Tibial nerve (tissue), 4 donors: ENCODE measurements around the gene PRELP.

Source experiments
- CTCF ChIP-seq, 5 experiments: fragments of 200-600 bp in 3 of 5; fragments of 450-650 bp in 2 of 5; sonication (generic) in 3 of 5; IDR thresholded peaks; one replicate each; pipeline ENCODE4 v1.5.1; 2016 to 2019; ENCODE audit warnings: antibody characterized with exemption in 5 of 5, mild to moderate bottlenecking in 3 of 5, moderate library complexity in 2 of 5
- EP300 ChIP-seq, 2 donors: sonication (generic); formaldehyde crosslinking; IDR thresholded peaks; one replicate each; pipeline ENCODE4 v1.6.1; 2017; ENCODE audit warnings: antibody characterized with exemption in 2 of 2, mild to moderate bottlenecking in 1 of 2
- POLR2A ChIP-seq, 2 donors: fragments of 450-650 bp; IDR thresholded peaks; one replicate each; pipeline ENCODE4 v1.6.1; 2017; ENCODE audit warnings: antibody characterized with exemption in 2 of 2, mild to moderate bottlenecking in 2 of 2, moderate library complexity in 2 of 2

DNA sequence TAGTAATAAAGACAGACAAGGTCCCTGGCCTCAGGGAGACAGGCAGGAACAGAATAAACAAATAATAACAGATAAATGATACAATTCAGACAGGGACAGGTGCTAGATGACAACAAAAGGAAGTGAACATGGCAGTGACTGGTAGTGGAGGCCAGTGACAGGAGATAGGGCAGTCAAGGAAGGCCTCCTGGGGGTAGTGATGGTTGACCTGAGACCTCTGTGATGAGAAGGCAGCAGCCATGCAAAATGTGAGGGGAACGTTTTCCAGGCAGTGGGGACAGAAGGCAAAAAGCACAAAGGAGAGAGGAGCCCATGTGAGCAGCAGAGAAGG, 36.9 kb downstream of the PRELP start:
- TF ChIP-seq POLR2A (IDR thresholded peaks at IDR 0.05) (no peak), CTCF (IDR thresholded peaks at IDR 0.05) (no peak), EP300 (IDR thresholded peaks at IDR 0.05) (no peak)
